HepG2 (cell line): ENCODE measurements around the gene ZNF556. TPM values are rescaled to one million over a fixed set of nuclear protein-coding genes. Genes with fewer than 3 reads are reported as not detected.

Experiments
- BRCA1 ChIP-seq: sonication (generic); formaldehyde crosslinking; IDR thresholded peaks from 2 replicates; pipeline ENCODE4 v1.4.0; 2020; ENCODE audit warnings: missing genetic modification reagents
- CSRNP1 ChIP-seq: sonication (generic); formaldehyde crosslinking; IDR thresholded peaks from 2 replicates; pipeline ENCODE4 v1.8.1; 2023; ENCODE audit warnings: mild to moderate bottlenecking, missing genetic modification reagents
- FOXK2 ChIP-seq: fragments of 450-650 bp; IDR thresholded peaks from 2 replicates; pipeline ENCODE4 v1.6.1; 2016
- IKZF5 ChIP-seq: IDR thresholded peaks from 2 replicates; pipeline ENCODE4 v1.6.1; 2018; ENCODE audit warnings: missing genetic modification reagents, mild to moderate bottlenecking, missing compliant biosample characterization
- MAFF ChIP-seq: IDR thresholded peaks from 2 replicates; pipeline ENCODE4 v1.6.1; 2011; ENCODE audit warnings: low read depth, low read length, improper control_type of control experiment
- NFATC3 ChIP-seq: sonication (generic); formaldehyde crosslinking; IDR thresholded peaks from 2 replicates; pipeline ENCODE4 v1.5.1; 2020; ENCODE audit warnings: mild to moderate bottlenecking, missing genetic modification reagents
- POLR2A ChIP-seq, 2 experiments: IDR thresholded peaks; 2 replicates each; pipeline ENCODE4 v1.6.1; 2011; ENCODE audit warnings: low read depth in 2 of 2, low read length in 2 of 2, mild to moderate bottlenecking in 1 of 2, moderate library complexity in 1 of 2; ENCODE audit not compliant: insufficient read depth in 1 of 2
- SNAPC5 ChIP-seq: sonication (generic); formaldehyde crosslinking; IDR thresholded peaks from 2 replicates; pipeline ENCODE4 v1.8.1; 2023; ENCODE audit warnings: mild to moderate bottlenecking, missing genetic modification reagents, borderline replicate concordance
- ZMAT5 ChIP-seq: sonication (generic); formaldehyde crosslinking; IDR thresholded peaks from 2 replicates; pipeline ENCODE4 v1.5.0; 2020; ENCODE audit warnings: mild to moderate bottlenecking, low read depth, missing genetic modification reagents, borderline replicate concordance
- ZNF24 ChIP-seq: fragments of 450-650 bp; IDR thresholded peaks from 2 replicates; pipeline ENCODE4 v1.6.1; 2017; ENCODE audit warnings: antibody characterized with exemption, mild to moderate bottlenecking
- ZNF337 ChIP-seq: sonication (generic); formaldehyde crosslinking; IDR thresholded peaks from 2 replicates; pipeline ENCODE4 v1.5.1; 2020; ENCODE audit warnings: missing genetic modification reagents, low read depth, mild to moderate bottlenecking, borderline replicate concordance
- ZNF367 ChIP-seq: sonication (generic); formaldehyde crosslinking; IDR thresholded peaks from 2 replicates; pipeline ENCODE4 v1.4.0; 2020; ENCODE audit warnings: missing genetic modification reagents, borderline replicate concordance
- ZNF446 ChIP-seq: sonication (generic); formaldehyde crosslinking; IDR thresholded peaks from 2 replicates; pipeline ENCODE4 v1.5.0; 2020; ENCODE audit warnings: mild to moderate bottlenecking, missing genetic modification reagents
- ZNF781 ChIP-seq: sonication (generic); formaldehyde crosslinking; IDR thresholded peaks from 2 replicates; pipeline ENCODE4 v1.5.1; 2020; ENCODE audit warnings: borderline replicate concordance, mild to moderate bottlenecking, missing genetic modification reagents; ENCODE audit errors: not compliant biosample characterization
- polyA plus RNA-seq, 8 experiments: library from polyadenylated mRNA; depleted of rRNA in 3 of 8; stranded (reverse) in 7 of 8; unstranded in 1 of 8; fragments of >200 nt; fragmentation: Illumina TruSeq in 4 of 8; extraction: Trizol in 4 of 8; gene quantifications; 2 replicates each; pipeline versions ENCODE4 v1.2.1 to v1.2.3, GENCODE V29; 2011 to 2016; ENCODE audit warnings: low read depth in 4 of 8, missing spikeins in 1 of 8, mixed read lengths in 1 of 8; ENCODE audit not compliant: insufficient read depth in 1 of 8
- total RNA-seq, 5 experiments: library from RNA; depleted of rRNA; stranded (reverse); fragments of >200 nt; fragmentation: Illumina TruSeq; extraction: Trizol; gene quantifications; 2 replicates each; pipeline ENCODE4 v1.2.3, GENCODE V29; 2016; ENCODE audit warnings: low read depth in 1 of 5

Gene ZNF556
- total and polyA plus RNA-seq, 2 of the 13 experiments (the other 11 are each of a cell fraction or from before 2014, with no cell fraction given): 4.2 to 28.6 TPM

- TF ChIP-seq IKZF5 (CRISPR knock-in tag) (no peak), SNAPC5 (CRISPR knock-in tag) (no peak), ZMAT5 (CRISPR knock-in tag) (no peak), POLR2A (IDR thresholded peaks at IDR 0.05; ENCODE audit: insufficient read depth in 1 of 2, low read depth in 2 of 2, low read length in 2 of 2) (no peak), MAFF (no peak), NFATC3 (CRISPR knock-in tag) (no peak), CSRNP1 (CRISPR knock-in tag) (no peak), BRCA1 (CRISPR knock-in tag) (no peak), ZNF367 (CRISPR knock-in tag) (no peak), ZNF446 (CRISPR knock-in tag) (no peak), ZNF24 (no peak), ZNF337 (CRISPR knock-in tag) (no peak), FOXK2 (no peak), ZNF781 (CRISPR knock-in tag) (no peak)
These were observed 22.0 kb upstream of the ZNF556 start (continued) for GRCh38 chr19:2845107-2845506.
